Measurements from ENCODE around the gene DMD. TPM values are rescaled to one million over a fixed set of nuclear protein-coding genes. Genes with fewer than 3 reads are reported as not detected.

Gene DMD
- total RNA-seq, 2 donors from 2014 or later, result 19.6 to 24.9 TPM

GRCh38 chrX:32480019-32480418 is 731.3 kb downstream of the DMD start:
- H3K4me3 ChIP-seq (ENCODE audit: low read length), result no peak overlapping the region
- no peak overlapping the region for H3K9ac ChIP-seq (ENCODE audit: extremely low read depth, low read length, poor library complexity, severe bottlenecking)
- Mint-ChIP-seq H3K9me3 (no peaks in the 10 kb centered on the region), H3K36me3 (ENCODE audit: low read depth) (no peaks in the 10 kb centered on the region), H3K4me1 (no peaks in the 10 kb centered on the region), H3K4me3 (no peak overlapping the region), H3K27me3 (ENCODE audit: insufficient read depth) (no peaks in the 10 kb centered on the region), H3K27ac (no peak overlapping the region)
- no peaks in the 10 kb centered on the region for H3K4me1 ChIP-seq (ENCODE audit: control insufficient read depth, insufficient read depth, low read length)
- DNase-seq, result no peak
- 94% methylated on average over 2 of the region's 2 CpGs; no CpG with 5 or more reads in 1 of the 2 experiments for WGBS, 2 experiments (ENCODE audit: insufficient coverage in 1 of 2, insufficient read length in 1 of 2)
- H3K9me3 ChIP-seq (ENCODE audit: control insufficient read depth, low read length), result no peaks in the 10 kb centered on the region
- no peaks in the 10 kb centered on the region for H3K36me3 ChIP-seq (ENCODE audit: control insufficient read depth, insufficient read depth, low read length)
- no peak for TF ChIP-seq CTCF (conservative IDR thresholded peaks at IDR 0.05)
- no peak overlapping the region for H3K27ac ChIP-seq (ENCODE audit: low read depth, low read length)
- no peaks in the 10 kb centered on the region for H3K27me3 ChIP-seq (ENCODE audit: control insufficient read depth, insufficient read depth, low read length, poor library complexity, severe bottlenecking)

GRCh38 chrX:32472364-32472763 is 739.0 kb downstream of the DMD start:
- no peaks in the 10 kb centered on the region for H3K4me1 Mint-ChIP-seq
- WGBS, 2 experiments (ENCODE audit: insufficient coverage in 1 of 2, insufficient read length in 1 of 2), result 100% methylated on average over 2 of the region's 3 CpGs; no CpG with 5 or more reads in 1 of the 2 experiments

GRCh38 chrX:32455704-32456103 is 755.6 kb downstream of the DMD start:
- H3K4me1 ChIP-seq (ENCODE audit: control insufficient read depth, insufficient read depth, low read length), result no peaks in the 10 kb centered on the region
- H3K27ac Mint-ChIP-seq, result no peak overlapping the region
- no peaks in the 10 kb centered on the region for H3K9me3 Mint-ChIP-seq
- no peak for TF ChIP-seq CTCF (conservative IDR thresholded peaks at IDR 0.05)
- H3K27me3 Mint-ChIP-seq (ENCODE audit: insufficient read depth), result no peaks in the 10 kb centered on the region
- no peaks in the 10 kb centered on the region for H3K36me3 Mint-ChIP-seq (ENCODE audit: low read depth)
- no peak overlapping the region for H3K27ac ChIP-seq (ENCODE audit: low read depth, low read length)
- no peak overlapping the region for H3K4me3 ChIP-seq (ENCODE audit: low read length)
- H3K9ac ChIP-seq (ENCODE audit: extremely low read depth, low read length, poor library complexity, severe bottlenecking), result no peak overlapping the region
- DNase-seq, result no peak
- 100% methylated on average over 2 of the region's 2 CpGs; no CpG with 5 or more reads in 1 of the 2 experiments for WGBS, 2 experiments (ENCODE audit: insufficient coverage in 1 of 2, insufficient read length in 1 of 2)
- no peaks in the 10 kb centered on the region for H3K4me1 Mint-ChIP-seq
- no peaks in the 10 kb centered on the region for H3K9me3 ChIP-seq (ENCODE audit: control insufficient read depth, low read length)
- no peak overlapping the region for H3K4me3 Mint-ChIP-seq
- H3K27me3 ChIP-seq (ENCODE audit: control insufficient read depth, insufficient read depth, low read length, poor library complexity, severe bottlenecking), result peaks cover 4% of the 10 kb centered on the region
- H3K36me3 ChIP-seq (ENCODE audit: control insufficient read depth, insufficient read depth, low read length), result no peaks in the 10 kb centered on the region

More at GRCh38 chrX:32472364-32472763, 739.0 kb downstream of the DMD start:
- no peak overlapping the region for H3K9ac ChIP-seq (ENCODE audit: extremely low read depth, low read length, poor library complexity, severe bottlenecking)
- no peak overlapping the region for H3K27ac ChIP-seq (ENCODE audit: low read depth, low read length)
- no peaks in the 10 kb centered on the region for H3K4me1 ChIP-seq (ENCODE audit: control insufficient read depth, insufficient read depth, low read length)
- H3K9me3 Mint-ChIP-seq, result no peaks in the 10 kb centered on the region
- H3K36me3 Mint-ChIP-seq (ENCODE audit: low read depth), result no peaks in the 10 kb centered on the region
- H3K36me3 ChIP-seq (ENCODE audit: control insufficient read depth, insufficient read depth, low read length), result no peaks in the 10 kb centered on the region
- H3K27me3 ChIP-seq (ENCODE audit: control insufficient read depth, insufficient read depth, low read length, poor library complexity, severe bottlenecking), result no peaks in the 10 kb centered on the region
- no peak overlapping the region for H3K4me3 Mint-ChIP-seq
- H3K9me3 ChIP-seq (ENCODE audit: control insufficient read depth, low read length), result no peaks in the 10 kb centered on the region
- DNase-seq, result no peak
- H3K27me3 Mint-ChIP-seq (ENCODE audit: insufficient read depth), result no peaks in the 10 kb centered on the region
- no peak overlapping the region for H3K27ac Mint-ChIP-seq
- H3K4me3 ChIP-seq (ENCODE audit: low read length), result no peak overlapping the region
- no peak for TF ChIP-seq CTCF (conservative IDR thresholded peaks at IDR 0.05)
